Fibroblast of skin of scalp (primary cell): ENCODE data around the gene YPEL1.
"Not testable (repeated sequence)": the region's sequence is repeated elsewhere in the genome, so short reads cannot be mapped to it uniquely, and the experiment has no call there.

ENCODE experiments used
- DNase-seq: peaks from one replicate; pipeline ENCODE4 v3.0.0-alpha.2; 2013

YPEL1 gene

GRCh38 chr22:21720191-21720859 lies 15.3 kb downstream of the YPEL1 start:
- DNase-seq, result not testable (repeated sequence)

GRCh38 chr22:21719024-21719423 lies 16.6 kb downstream of the YPEL1 start:
- no peak for DNase-seq

- DNase-seq, result no peak
These were observed 17.1 kb downstream of the YPEL1 start for GRCh38 chr22:21718499-21718898.

- not testable (repeated sequence) for DNase-seq
These were observed 19.0 kb downstream of the YPEL1 start for GRCh38 chr22:21716395-21717122.

GRCh38 chr22:21714786-21715185 lies 20.8 kb downstream of the YPEL1 start:
- peak; percentile 77 for DNase-seq

- DNase-seq, result no peak
These were observed 21.4 kb downstream of the YPEL1 start for GRCh38 chr22:21714059-21714770.

- DNase-seq, result no peak
These were observed 22.1 kb downstream of the YPEL1 start for GRCh38 chr22:21713428-21714058.

GRCh38 chr22:21712751-21713427 lies 22.7 kb downstream of the YPEL1 start:
- peak; percentile 84 for DNase-seq

GRCh38 chr22:21711851-21712250 lies 23.7 kb downstream of the YPEL1 start:
- DNase-seq, result no peak

GRCh38 chr22:21710156-21710555 lies 25.4 kb downstream of the YPEL1 start:
- no peak for DNase-seq

GRCh38 chr22:21709688-21710087 lies 25.9 kb downstream of the YPEL1 start:
- no peak for DNase-seq

- no peak for DNase-seq
These were observed 26.6 kb downstream of the YPEL1 start for GRCh38 chr22:21708960-21709359.

- no peak for DNase-seq
These were observed 27.9 kb downstream of the YPEL1 start for GRCh38 chr22:21707677-21708076.

GRCh38 chr22:21703684-21704316 lies 31.8 kb downstream of the YPEL1 start:
- no peak for DNase-seq

GRCh38 chr22:21702700-21703683 lies 32.6 kb downstream of the YPEL1 start:
- DNase-seq, result no peak

GRCh38 chr22:21702094-21702493 lies 33.5 kb downstream of the YPEL1 start:
- DNase-seq, result no peak

GRCh38 chr22:21701384-21701971 lies 34.1 kb downstream of the YPEL1 start:
- DNase-seq, result no peak

GRCh38 chr22:21700822-21701221 lies 34.8 kb downstream of the YPEL1 start:
- no peak for DNase-seq

GRCh38 chr22:21699643-21700042 lies 36.0 kb downstream of the YPEL1 start:
- no peak for DNase-seq
